ES-I3 (cell line): ENCODE results near the gene SYCE3.
"Not testable (repeated sequence)": the region's sequence is repeated elsewhere in the genome, so short reads cannot be mapped to it uniquely, and the experiment has no call there.

ENCODE experiments used
- H3K36me3 ChIP-seq: 2 replicates; pipeline ENCODE4 v1.6.1; 2013; ENCODE audit warnings: mild to moderate bottlenecking, low read length, control low read depth, moderate library complexity; ENCODE audit not compliant: insufficient read depth
- H3K4me1 ChIP-seq: 2 replicates; pipeline ENCODE4 v1.6.1; 2013; ENCODE audit warnings: mild to moderate bottlenecking, control low read depth, low read length; ENCODE audit not compliant: insufficient read depth
- H3K9ac ChIP-seq: 2 replicates; pipeline ENCODE4 v1.6.1; 2013; ENCODE audit warnings: low read depth, mild to moderate bottlenecking, low read length, moderate library complexity
- H3K9me3 ChIP-seq: 2 replicates; pipeline ENCODE4 v1.6.1; 2013; ENCODE audit warnings: mild to moderate bottlenecking, low read length, moderate library complexity; ENCODE audit not compliant: control insufficient read depth, insufficient read depth

Gene SYCE3

GRCh38 chr22:50544078-50544745 lies 18.5 kb downstream of the SYCE3 start:
- H3K4me1 ChIP-seq: no peaks in the 10 kb centered on the region
- H3K9me3 ChIP-seq: no peaks in the 10 kb centered on the region
- no peaks in the 10 kb centered on the region for H3K36me3 ChIP-seq
- H3K9ac ChIP-seq: peak overlapping the region; percentile 53; the same call in 1 of the 2 replicates

DNA sequence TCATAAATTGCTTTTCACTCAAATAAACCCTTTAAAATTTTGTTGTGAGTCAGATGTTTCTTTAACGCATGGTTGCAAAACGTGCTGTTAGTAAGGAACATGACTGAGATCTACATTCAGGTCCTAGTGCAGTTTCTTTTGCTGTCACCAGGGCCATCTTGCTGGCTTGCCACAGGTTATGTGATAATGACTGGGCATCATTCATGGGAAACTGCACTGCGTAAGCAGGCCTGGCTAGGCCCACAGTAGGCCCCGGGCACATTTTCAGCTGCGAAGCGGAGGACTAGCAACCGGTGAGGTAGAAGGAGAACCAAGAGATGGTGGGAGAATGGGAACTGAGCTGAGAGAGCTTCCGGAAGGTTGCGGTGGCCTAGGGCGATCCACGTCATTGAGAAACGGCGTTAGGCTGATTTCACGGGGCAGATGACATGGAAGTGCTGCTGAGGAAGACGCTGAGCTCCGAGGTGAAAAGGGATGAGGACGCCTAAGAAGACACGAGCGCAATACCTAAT lies 20.2 kb downstream of the SYCE3 start:
- H3K9ac ChIP-seq: no peak overlapping the region
- no peaks in the 10 kb centered on the region; the same call in 1 of the 2 replicates for H3K9me3 ChIP-seq
- H3K4me1 ChIP-seq: no peaks in the 10 kb centered on the region
- H3K36me3 ChIP-seq: no peaks in the 10 kb centered on the region

DNA sequence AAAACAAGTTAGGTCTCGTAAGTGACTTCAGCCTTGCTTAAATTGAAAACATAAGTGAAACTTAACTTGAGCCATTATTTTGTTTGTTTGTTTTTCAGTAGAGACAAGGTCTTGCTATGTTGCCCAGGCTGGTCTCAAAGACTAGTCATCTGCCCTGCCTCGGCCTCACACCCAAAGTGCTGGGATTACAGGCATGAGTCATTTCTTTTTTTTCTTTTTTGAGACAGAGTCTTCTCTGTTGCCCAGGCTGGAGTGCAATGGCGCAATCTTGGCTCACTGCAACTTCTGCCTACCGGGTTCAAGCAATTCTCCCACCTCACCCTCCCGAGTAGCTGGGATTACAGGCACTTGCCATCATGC lies 21.1 kb downstream of the SYCE3 start:
- H3K4me1 ChIP-seq, H3K9ac ChIP-seq, H3K36me3 ChIP-seq, H3K9me3 ChIP-seq: not testable (repeated sequence)

DNA sequence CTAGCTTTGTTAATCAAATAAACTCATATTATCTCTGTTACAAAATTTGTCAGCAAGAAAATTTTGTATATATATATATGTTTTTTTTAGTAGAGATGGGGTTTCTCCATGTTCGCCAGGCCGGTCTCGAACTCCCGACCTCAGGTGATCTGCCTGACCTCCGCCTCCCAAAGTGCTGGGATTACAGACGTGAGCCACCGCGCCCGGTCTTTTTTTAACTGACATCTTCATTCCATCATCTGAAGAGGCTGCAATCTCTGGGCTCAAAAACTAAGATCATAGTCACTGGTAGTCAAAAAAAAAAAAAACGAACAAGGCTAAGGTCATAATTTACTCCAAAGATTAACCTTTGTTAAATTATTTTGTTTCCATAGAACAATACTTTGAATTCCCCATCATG lies 22.3 kb downstream of the SYCE3 start:
- no peaks in the 10 kb centered on the region for H3K4me1 ChIP-seq
- no peak overlapping the region for H3K9ac ChIP-seq

GRCh38 chr22:50537765-50538164 lies 25.0 kb downstream of the SYCE3 start:
- no peaks in the 10 kb centered on the region for H3K36me3 ChIP-seq
- no peaks in the 10 kb centered on the region for H3K4me1 ChIP-seq
- no peaks in the 10 kb centered on the region; the same call in 1 of the 2 replicates for H3K9me3 ChIP-seq
- no peak overlapping the region for H3K9ac ChIP-seq

More for the DNA sequence above, 22.3 kb downstream of the SYCE3 start:
- Histone ChIP-seq H3K36me3 (no peaks in the 10 kb centered on the region), H3K9me3 (no peaks in the 10 kb centered on the region; the same call in 1 of the 2 replicates)

DNA sequence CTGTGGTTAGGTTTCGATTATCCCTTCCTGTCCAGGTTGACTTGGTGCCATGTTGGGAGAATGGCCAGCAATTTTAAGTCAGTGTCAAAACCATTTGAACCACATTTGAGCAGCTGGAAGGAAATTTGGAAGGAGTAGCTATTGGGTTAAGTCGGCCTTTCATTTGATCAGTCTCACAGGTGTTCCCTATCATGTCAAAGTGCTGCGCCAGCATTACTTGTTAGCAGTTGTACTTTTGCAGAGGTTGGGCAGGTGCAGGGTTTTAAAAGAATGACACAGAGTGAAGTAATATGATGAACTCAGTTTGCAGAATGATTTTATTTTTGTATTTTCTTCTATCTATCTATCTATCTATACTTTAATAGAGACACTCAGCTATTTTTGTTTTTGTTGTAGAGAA lies 26.5 kb downstream of the SYCE3 start:
- no peaks in the 10 kb centered on the region for H3K36me3 ChIP-seq
- H3K9ac ChIP-seq: no peak overlapping the region
- H3K9me3 ChIP-seq: no peaks in the 10 kb centered on the region; the same call in 1 of the 2 replicates
- H3K4me1 ChIP-seq: no peaks in the 10 kb centered on the region

DNA sequence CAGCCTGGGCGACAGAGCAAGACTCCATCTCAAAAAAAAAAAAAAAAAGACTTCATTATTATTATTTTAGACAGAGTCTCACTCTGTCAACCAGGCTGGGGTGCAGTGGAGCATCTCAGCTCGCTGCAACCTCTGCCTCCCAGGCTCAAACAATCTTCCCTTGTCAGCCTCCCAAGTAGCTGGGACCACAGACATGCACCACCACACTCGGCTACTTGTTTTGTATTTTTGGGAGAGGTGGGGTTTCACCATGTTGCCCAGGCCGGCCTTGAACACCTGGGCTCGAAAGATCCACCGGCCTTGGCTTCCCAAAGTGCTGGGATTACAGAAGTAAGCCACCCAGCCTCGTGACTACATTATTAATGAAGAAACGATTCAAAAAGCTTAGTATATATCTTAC lies 27.6 kb downstream of the SYCE3 start:
- no peaks in the 10 kb centered on the region; the same call in 1 of the 2 replicates for H3K9me3 ChIP-seq
- H3K9ac ChIP-seq: no peak overlapping the region
- no peaks in the 10 kb centered on the region for H3K36me3 ChIP-seq
- H3K4me1 ChIP-seq: no peaks in the 10 kb centered on the region

DNA sequence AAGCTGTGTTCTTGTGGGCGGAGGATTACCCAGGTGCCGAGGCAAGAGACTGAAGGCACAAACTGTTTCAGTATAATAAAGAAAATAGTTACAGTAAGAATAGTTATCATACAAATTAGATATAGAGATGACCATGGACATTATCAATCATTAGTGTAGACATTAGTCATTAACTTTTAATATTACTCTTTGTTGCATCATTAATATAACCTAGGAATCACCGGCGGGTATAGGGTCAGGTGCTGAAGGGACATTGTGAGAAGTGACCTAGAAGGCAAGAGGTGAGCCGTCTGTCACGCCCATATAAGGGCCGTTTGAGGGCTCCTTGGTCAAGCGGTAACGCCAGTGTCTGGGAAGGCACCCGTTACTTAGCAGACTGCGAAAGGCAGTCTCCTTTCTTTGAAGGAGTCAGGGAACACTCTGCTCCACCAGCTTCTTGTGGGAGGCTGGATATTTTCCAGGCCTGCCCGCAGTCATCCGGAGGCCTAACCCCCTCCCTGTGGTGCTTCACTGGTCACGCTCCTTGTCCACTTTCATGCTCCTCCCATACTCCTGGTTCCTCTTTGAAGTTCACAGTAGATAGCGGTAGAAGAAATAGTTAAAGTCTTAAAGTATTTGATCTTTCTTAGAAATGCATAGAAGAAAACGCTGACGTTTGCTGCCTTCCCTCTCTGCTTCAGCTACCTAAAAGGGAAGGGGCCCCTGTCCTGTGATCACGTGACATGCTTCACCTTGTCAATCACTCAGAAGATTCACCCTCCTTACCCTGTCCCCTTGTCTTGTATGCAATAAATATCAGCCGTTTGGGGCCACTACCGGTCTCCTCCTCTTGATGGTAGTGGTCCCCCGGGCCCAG lies 28.6 kb downstream of the SYCE3 start:
- H3K9ac ChIP-seq, H3K9me3 ChIP-seq, H3K36me3 ChIP-seq, H3K4me1 ChIP-seq: not testable (repeated sequence)

- no peak overlapping the region for H3K9ac ChIP-seq
- no peaks in the 10 kb centered on the region for H3K4me1 ChIP-seq
These were observed 29.6 kb downstream of the SYCE3 start for GRCh38 chr22:50532824-50533796.

DNA sequence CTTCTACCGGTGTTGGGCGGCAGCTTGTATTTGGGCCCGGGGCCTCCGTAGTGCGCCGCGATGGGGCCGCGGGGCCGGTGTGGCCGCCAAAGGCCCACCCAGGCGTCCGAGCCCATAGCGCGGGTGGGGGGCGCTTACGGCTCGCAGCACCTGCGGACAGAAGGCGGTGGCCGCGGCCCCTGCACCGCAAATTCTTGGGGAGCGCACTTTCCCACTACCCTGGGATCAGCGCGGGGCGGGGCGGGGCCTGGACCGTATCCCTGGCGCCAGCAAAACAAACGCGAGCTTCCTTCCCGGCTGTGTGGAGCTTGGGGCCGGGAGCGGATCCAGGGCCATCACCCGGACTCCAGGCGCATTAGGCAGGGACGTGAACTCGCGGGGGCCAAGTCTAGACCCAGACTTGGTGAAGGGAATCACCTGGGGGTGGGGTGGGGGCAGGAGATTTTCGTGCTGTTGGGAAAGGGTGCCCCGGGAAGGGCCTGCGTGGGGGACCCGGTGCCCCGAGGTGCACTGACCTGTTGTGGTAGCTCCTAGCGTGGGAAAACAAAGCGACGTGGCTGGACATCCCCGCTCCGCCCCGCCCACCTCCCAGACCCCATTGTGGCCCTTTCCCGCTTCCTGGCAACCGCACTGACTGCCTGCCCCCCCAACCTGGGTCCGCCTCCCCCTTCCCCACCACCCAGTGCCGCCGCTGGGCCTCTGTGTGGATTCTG lies 30.6 kb downstream of the SYCE3 start:
- Histone ChIP-seq H3K4me1 (no peaks in the 10 kb centered on the region), H3K9ac (peak overlapping the region; percentile 66; the same call in 1 of the 2 replicates), H3K9me3 (no peaks in the 10 kb centered on the region), H3K36me3 (no peaks in the 10 kb centered on the region)

More at GRCh38 chr22:50532824-50533796, 29.6 kb downstream of the SYCE3 start:
- Histone ChIP-seq H3K9me3 (no peaks in the 10 kb centered on the region), H3K36me3 (no peaks in the 10 kb centered on the region)

DNA sequence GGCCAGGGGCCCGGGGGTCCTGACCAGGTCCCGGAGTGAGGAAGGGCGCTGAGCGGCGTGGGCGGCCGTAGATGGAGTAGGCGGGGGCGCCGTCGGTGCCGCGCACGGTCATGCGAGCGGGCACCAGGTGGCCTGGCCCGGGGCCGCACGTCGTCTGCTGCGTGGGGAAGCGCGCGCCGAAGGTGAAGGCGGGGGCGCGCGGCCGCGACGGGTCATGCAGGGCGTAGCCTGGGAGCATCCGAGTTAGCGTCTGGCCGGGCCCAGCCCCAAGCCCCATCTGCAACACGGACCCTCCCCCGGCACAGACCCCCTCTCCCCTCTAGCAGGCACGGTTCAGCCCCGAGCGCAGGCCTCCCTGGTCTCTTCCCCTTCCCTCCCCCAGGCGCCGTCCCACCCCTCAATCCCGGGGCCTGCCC lies 31.2 kb downstream of the SYCE3 start:
- no peaks in the 10 kb centered on the region for H3K36me3 ChIP-seq
- peak overlapping the region; percentile 66 for H3K9ac ChIP-seq
- H3K4me1 ChIP-seq: no peaks in the 10 kb centered on the region
- no peaks in the 10 kb centered on the region for H3K9me3 ChIP-seq

GRCh38 chr22:50530877-50531545 lies 31.7 kb downstream of the SYCE3 start:
- H3K9ac ChIP-seq: peak overlapping the region; percentile 66
- no peaks in the 10 kb centered on the region for H3K9me3 ChIP-seq
- no peaks in the 10 kb centered on the region for H3K4me1 ChIP-seq

DNA sequence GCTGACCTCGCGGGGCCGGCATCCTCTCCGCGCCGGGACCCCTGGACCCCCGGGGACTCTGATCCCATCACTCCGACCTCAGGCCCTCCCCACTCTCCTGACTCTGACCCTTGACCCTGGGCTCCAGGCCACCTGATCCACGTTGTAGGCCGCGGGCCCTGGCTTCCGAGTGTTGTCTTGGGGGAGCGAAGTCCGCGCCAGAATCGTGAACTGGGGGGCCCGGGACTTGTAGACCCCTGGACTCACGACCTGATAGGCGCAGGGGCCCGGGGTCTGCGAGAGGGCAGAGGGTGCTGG lies 32.2 kb downstream of the SYCE3 start:
- Histone ChIP-seq H3K9ac (peak overlapping the region; percentile 66; the same call in 1 of the 2 replicates), H3K9me3 (no peaks in the 10 kb centered on the region), H3K36me3 (no peaks in the 10 kb centered on the region), H3K4me1 (no peaks in the 10 kb centered on the region)

More at GRCh38 chr22:50530877-50531545, 31.7 kb downstream of the SYCE3 start:
- H3K36me3 ChIP-seq: no peaks in the 10 kb centered on the region
